ENCODE measurements around the gene MCM9.

DNA sequence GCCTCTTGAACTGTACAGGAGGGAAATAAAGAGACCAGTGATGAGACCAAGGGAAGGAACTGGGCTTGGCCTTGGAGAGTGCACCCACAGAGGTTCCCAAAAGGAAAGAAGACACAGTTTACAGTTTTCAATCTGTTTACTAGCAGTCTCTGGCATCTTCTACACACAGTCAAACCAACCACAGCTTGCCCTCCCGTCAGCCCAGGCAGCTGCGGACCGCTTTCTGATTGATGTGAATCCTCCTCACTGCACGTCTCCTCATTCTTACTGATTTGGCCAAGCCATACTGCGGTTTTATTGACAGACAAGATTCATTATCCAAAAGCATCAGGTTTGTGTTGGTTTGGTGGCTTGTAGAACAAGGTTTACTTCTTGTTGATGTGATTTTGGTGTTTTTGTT is 145.5 kb downstream of the MCM9 start:
- TF ChIP-seq, protein P1, sequence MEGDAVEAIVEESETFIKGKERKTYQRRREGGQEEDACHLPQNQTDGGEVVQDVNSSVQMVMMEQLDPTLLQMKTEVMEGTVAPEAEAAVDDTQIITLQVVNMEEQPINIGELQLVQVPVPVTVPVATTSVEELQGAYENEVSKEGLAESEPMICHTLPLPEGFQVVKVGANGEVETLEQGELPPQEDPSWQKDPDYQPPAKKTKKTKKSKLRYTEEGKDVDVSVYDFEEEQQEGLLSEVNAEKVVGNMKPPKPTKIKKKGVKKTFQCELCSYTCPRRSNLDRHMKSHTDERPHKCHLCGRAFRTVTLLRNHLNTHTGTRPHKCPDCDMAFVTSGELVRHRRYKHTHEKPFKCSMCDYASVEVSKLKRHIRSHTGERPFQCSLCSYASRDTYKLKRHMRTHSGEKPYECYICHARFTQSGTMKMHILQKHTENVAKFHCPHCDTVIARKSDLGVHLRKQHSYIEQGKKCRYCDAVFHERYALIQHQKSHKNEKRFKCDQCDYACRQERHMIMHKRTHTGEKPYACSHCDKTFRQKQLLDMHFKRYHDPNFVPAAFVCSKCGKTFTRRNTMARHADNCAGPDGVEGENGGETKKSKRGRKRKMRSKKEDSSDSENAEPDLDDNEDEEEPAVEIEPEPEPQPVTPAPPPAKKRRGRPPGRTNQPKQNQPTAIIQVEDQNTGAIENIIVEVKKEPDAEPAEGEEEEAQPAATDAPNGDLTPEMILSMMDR (IDR thresholded peaks at IDR 0.05; ENCODE audit: low read depth, low read length, poor library complexity, severe bottlenecking) = no peak
- no peak for TF ChIP-seq EZH2phosphoT487 (IDR thresholded peaks at IDR 0.05; ENCODE audit: borderline replicate concordance, low read length)
